NCI-H2171 (cell line): ENCODE data around the gene SYCE1L.

Experiments used
- DNase-seq: peaks from one replicate; lab custom pipeline; 2025; lab: John Stamatoyannopoulos, UW

Gene SYCE1L

DNA sequence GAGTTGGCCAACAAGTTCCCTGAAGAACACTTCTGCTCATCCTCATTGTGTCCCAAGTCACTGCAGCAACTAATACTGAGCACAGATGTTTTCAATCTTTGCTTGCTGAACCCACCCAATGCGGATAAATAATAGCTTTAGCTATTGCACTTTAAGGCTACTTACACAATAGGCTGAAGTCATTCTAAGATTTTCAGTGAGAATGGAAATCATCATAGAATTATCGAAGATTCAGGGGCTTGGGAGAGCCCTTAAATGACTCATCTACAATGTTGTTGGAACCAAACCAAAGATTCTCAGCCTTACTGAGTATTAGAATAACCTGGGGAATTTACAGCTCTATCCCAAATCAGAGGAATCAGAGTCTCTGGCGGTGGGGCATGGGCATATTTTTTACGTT lies 51.2 kb downstream of the SYCE1L start:
- DNase-seq, result no peak
